NAMALWA (cell line): ENCODE measurements around the gene VARS2.
A peak's percentile ranks its signal among the peaks of the same experiment; 100 is the strongest.

ENCODE experiments used
- DNase-seq: peaks from one replicate; pipeline ENCODE4 v3.0.0-alpha.2; 2015; ENCODE audit warnings: low spot score

VARS2 gene

GRCh38 chr6:30884521-30885480 is 29.2 kb upstream of the VARS2 start:
- DNase-seq = peak; percentile 46

- peak; percentile 22 for DNase-seq
These were observed 28.5 kb upstream of the VARS2 start for GRCh38 chr6:30885481-30885998.

- DNase-seq = no peak
These were observed 27.8 kb upstream of the VARS2 start for GRCh38 chr6:30885999-30886896.

- DNase-seq = no peak
These were observed 27.2 kb upstream of the VARS2 start for GRCh38 chr6:30886897-30887255.

- DNase-seq = no peak
These were observed 25.9 kb upstream of the VARS2 start for GRCh38 chr6:30887901-30888815.

DNA sequence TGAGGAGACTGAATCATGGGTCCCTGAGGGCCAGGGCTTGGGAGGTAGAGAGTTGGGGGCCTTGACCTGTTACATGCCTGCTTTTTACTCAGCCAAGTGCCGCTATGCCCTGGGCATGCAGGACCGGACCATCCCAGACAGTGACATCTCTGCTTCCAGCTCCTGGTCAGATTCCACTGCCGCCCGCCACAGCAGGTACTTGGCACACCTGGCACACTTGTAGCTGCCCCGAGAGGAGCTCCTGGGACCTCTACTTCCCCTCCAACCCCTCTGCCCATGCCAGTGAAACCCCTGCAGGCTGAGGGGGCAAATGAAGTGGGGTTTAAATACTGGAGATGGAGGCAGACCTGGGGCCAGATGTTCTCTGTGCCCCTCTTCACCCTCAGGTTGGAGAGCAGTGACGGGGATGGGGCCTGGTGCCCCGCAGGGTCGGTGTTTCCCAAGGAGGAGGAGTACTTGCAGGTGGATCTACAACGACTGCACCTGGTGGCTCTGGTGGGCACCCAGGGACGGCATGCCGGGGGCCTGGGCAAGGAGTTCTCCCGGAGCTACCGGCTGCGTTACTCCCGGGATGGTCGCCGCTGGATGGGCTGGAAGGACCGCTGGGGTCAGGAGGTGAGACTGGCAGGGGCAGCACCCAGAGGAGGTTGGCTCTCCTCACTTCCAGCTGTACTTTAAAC is 25.1 kb upstream of the VARS2 start:
- DNase-seq = no peak

- DNase-seq = no peak
These were observed 24.5 kb upstream of the VARS2 start for GRCh38 chr6:30889496-30889885.

- no peak for DNase-seq
These were observed 24.0 kb upstream of the VARS2 start for GRCh38 chr6:30889921-30890645.

DNA sequence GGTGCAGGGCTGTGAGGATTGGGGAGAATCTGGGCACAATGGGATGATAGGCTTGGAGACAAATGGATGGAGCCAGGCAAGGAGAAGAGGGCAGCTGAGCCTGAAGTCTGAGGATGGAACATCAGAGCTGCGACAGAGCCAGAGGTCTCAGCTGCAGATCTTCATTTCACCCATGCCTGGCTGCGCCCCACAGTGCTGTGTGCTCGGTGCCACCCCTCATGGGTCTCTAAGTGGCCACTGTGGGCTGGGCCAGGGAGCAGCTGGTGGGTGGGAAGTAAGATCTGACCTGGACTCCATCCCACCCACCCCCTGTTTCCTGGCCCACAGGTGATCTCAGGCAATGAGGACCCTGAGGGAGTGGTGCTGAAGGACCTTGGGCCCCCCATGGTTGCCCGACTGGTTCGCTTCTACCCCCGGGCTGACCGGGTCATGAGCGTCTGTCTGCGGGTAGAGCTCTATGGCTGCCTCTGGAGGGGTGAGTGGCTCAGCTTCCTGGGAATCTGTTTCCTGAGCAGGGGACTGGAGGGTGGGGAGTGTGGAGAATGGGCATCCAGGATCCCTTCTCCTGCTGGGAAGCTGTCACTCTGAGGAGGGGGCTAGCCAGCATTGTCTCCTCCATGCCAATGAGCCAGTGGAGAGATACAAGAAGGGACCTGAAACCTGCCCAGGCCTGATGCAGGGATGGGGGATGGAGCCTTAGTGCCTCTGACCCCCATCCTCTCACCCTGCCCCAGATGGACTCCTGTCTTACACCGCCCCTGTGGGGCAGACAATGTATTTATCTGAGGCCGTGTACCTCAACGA is 23.2 kb upstream of the VARS2 start:
- no peak for DNase-seq

DNA sequence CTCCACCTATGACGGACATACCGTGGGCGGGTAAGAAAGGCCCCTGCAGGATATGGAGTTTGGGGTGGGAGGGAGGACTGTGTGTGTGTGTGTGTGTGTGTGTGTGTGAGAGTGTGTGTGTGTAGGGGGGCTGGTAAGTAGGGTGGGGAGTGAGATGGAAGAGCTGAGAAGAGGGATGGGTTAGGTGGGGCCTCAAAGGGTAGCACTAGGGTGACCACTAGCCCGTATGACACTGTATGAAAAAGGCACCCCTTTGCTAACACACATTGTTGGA is 22.7 kb upstream of the VARS2 start:
- no peak for DNase-seq

GRCh38 chr6:30891816-30892538 is 22.1 kb upstream of the VARS2 start:
- no peak for DNase-seq

GRCh38 chr6:30893001-30893591 is 20.9 kb upstream of the VARS2 start:
- no peak for DNase-seq

GRCh38 chr6:30893666-30894065 is 20.4 kb upstream of the VARS2 start:
- no peak for DNase-seq

DNA sequence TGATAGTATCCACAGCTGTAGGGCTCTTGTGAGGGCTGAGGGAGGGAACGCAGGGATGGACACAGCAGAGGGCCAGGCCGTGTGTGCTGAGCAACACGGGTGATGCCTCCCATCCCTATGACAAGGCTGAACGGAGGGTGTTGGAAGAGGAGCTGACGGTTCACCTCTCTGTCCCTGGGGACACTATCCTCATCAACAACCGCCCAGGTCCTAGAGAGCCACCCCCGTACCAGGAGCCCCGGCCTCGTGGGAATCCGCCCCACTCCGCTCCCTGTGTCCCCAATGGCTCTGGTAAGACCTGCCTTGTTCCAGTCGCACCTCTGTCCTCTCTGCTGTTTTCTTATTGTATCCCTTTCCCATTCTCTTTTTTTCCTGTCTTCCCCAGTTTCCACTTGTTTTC is 19.7 kb upstream of the VARS2 start:
- no peak for DNase-seq

GRCh38 chr6:30894935-30895334 is 19.1 kb upstream of the VARS2 start:
- DNase-seq = no peak

- DNase-seq = no peak
These were observed 18.7 kb upstream of the VARS2 start for GRCh38 chr6:30895343-30895742.

DNA sequence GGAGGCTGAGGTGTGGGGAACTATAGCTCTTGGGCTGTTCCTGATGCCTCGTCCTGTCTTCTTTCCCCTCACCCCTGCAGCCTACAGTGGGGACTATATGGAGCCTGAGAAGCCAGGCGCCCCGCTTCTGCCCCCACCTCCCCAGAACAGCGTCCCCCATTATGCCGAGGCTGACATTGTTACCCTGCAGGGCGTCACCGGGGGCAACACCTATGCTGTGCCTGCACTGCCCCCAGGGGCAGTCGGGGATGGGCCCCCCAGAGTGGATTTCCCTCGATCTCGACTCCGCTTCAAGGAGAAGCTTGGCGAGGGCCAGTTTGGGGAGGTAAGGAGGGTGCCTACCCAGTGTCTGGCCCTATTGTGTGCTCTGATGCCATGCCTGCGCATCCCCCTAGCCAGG is 17.5 kb upstream of the VARS2 start:
- DNase-seq = no peak

GRCh38 chr6:30897882-30898281 is 16.2 kb upstream of the VARS2 start:
- DNase-seq = no peak
